DND-41 (cell line): ENCODE measurements around the gene XAGE3.
"Not testable (repeated sequence)": the region's sequence is repeated elsewhere in the genome, so short reads cannot be mapped to it uniquely, and the experiment has no call there.

Source experiments
- EZH2 ChIP-seq: IDR thresholded peaks from 3 replicates; pipeline ENCODE4 v1.6.1; 2012; ENCODE audit warnings: borderline replicate concordance, low read depth, mild to moderate bottlenecking, moderate library complexity, low read length, inconsistent platforms; ENCODE audit not compliant: severe bottlenecking
- TF ChIP-seq, protein P1 (sequence below): IDR thresholded peaks from 2 replicates; pipeline ENCODE4 v1.5.1; 2012; ENCODE audit warnings: borderline replicate concordance, low read length, moderate library complexity, mild to moderate bottlenecking; ENCODE audit not compliant: poor library complexity, severe bottlenecking; ENCODE audit errors: extremely low read depth

DNA sequence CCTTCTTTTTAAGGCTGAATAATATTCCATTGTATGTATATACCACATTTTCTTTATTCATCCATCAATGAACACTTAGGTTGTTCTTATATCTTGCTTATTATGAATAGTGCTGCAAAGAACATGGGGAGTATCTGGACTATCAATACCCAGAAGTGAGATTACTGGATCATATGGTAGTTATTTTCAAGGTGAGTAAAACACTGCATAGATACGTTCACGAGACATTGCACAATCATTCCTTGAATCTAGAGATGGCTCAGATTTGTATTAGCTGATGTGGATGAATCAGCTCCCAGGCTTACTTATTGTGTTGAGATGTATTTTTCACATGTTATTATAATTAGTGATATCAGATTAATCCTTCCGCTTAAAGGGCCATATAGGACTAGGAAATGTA lies 46.8 kb upstream of the XAGE3 start:
- TF ChIP-seq, protein P1, sequence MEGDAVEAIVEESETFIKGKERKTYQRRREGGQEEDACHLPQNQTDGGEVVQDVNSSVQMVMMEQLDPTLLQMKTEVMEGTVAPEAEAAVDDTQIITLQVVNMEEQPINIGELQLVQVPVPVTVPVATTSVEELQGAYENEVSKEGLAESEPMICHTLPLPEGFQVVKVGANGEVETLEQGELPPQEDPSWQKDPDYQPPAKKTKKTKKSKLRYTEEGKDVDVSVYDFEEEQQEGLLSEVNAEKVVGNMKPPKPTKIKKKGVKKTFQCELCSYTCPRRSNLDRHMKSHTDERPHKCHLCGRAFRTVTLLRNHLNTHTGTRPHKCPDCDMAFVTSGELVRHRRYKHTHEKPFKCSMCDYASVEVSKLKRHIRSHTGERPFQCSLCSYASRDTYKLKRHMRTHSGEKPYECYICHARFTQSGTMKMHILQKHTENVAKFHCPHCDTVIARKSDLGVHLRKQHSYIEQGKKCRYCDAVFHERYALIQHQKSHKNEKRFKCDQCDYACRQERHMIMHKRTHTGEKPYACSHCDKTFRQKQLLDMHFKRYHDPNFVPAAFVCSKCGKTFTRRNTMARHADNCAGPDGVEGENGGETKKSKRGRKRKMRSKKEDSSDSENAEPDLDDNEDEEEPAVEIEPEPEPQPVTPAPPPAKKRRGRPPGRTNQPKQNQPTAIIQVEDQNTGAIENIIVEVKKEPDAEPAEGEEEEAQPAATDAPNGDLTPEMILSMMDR: not testable (repeated sequence)
- not testable (repeated sequence) for TF ChIP-seq EZH2
